ENCODE results near the gene TMEM243. TPM values are rescaled to one million over a fixed set of nuclear protein-coding genes. Genes with fewer than 3 reads are reported as not detected.

The TMEM243 gene
- total and polyA plus RNA-seq, 2 donors (not counting 1 experiment from before 2014, with no cell fraction given) = 25.6 to 42.8 TPM

GRCh38 chr7:87193912-87194311 lies 25.6 kb downstream of the TMEM243 start:
- H3K27ac ChIP-seq (ENCODE audit: insufficient read depth, low read length) = no peak overlapping the region
- no peak for DNase-seq (ENCODE audit: low read depth in 2 of 2)
- H3K79me2 ChIP-seq (ENCODE audit: control insufficient read depth, insufficient read depth, low read length) = peaks cover under 1% of the 10 kb centered on the region
- TF ChIP-seq, protein P1, sequence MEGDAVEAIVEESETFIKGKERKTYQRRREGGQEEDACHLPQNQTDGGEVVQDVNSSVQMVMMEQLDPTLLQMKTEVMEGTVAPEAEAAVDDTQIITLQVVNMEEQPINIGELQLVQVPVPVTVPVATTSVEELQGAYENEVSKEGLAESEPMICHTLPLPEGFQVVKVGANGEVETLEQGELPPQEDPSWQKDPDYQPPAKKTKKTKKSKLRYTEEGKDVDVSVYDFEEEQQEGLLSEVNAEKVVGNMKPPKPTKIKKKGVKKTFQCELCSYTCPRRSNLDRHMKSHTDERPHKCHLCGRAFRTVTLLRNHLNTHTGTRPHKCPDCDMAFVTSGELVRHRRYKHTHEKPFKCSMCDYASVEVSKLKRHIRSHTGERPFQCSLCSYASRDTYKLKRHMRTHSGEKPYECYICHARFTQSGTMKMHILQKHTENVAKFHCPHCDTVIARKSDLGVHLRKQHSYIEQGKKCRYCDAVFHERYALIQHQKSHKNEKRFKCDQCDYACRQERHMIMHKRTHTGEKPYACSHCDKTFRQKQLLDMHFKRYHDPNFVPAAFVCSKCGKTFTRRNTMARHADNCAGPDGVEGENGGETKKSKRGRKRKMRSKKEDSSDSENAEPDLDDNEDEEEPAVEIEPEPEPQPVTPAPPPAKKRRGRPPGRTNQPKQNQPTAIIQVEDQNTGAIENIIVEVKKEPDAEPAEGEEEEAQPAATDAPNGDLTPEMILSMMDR (conservative IDR thresholded peaks at IDR 0.05 in 1 of 2, IDR thresholded peaks at IDR 0.05 in 1 of 2; ENCODE audit: low read depth in 1 of 2, low read length in 2 of 2) = no peak
- TF ChIP-seq EZH2 (IDR thresholded peaks at IDR 0.05; ENCODE audit: low read length, missing control alignments) = no peak
- H3K27me3 ChIP-seq (ENCODE audit: control insufficient read depth, insufficient read depth, low read length) = no peaks in the 10 kb centered on the region
- H3K9ac ChIP-seq (ENCODE audit: insufficient read depth, low read length) = no peak overlapping the region
- H3K4me1 ChIP-seq (ENCODE audit: control insufficient read depth, extremely low read depth, insufficient read depth, low read length) = no peaks in the 10 kb centered on the region
- H4K20me1 ChIP-seq (ENCODE audit: control insufficient read depth, extremely low read depth, insufficient read depth, low read length) = no peaks in the 10 kb centered on the region
- peaks cover 8% of the 10 kb centered on the region for H3K36me3 ChIP-seq (ENCODE audit: control insufficient read depth, insufficient read depth, low read length)
- H3K9me3 ChIP-seq (ENCODE audit: control insufficient read depth, insufficient read depth, low read depth, low read length) = no peaks in the 10 kb centered on the region
- no peak overlapping the region for H2AFZ ChIP-seq (ENCODE audit: low read length)
- H3K4me2 ChIP-seq (ENCODE audit: extremely low read depth, insufficient read depth, low read length) = no peak overlapping the region
- no peak overlapping the region for H3K4me3 ChIP-seq (replicated peaks in 1 of 4; ENCODE audit: control extremely low read depth in 1 of 4, insufficient read depth in 1 of 4, low read depth in 3 of 4, low read length in 4 of 4)

- no peak overlapping the region for H3K27ac ChIP-seq (ENCODE audit: insufficient read depth, low read length)
- no peak overlapping the region for H3K9ac ChIP-seq (ENCODE audit: insufficient read depth, low read length)
- H3K36me3 ChIP-seq (ENCODE audit: control insufficient read depth, insufficient read depth, low read length) = peaks cover 10% of the 10 kb centered on the region
These were observed 26.6 kb downstream of the TMEM243 start for GRCh38 chr7:87192784-87193487.

GRCh38 chr7:87190783-87191182 lies 28.7 kb downstream of the TMEM243 start:
- H3K9me3 ChIP-seq (ENCODE audit: control insufficient read depth, insufficient read depth, low read depth, low read length) = no peaks in the 10 kb centered on the region
- H3K36me3 ChIP-seq (ENCODE audit: control insufficient read depth, insufficient read depth, low read length) = peaks cover 11% of the 10 kb centered on the region
- no peak overlapping the region for H3K4me3 ChIP-seq (replicated peaks in 1 of 4; ENCODE audit: control extremely low read depth in 1 of 4, insufficient read depth in 1 of 4, low read depth in 3 of 4, low read length in 4 of 4)
- TF ChIP-seq EZH2 (IDR thresholded peaks at IDR 0.05; ENCODE audit: low read length, missing control alignments) = no peak
- TF ChIP-seq, protein P1 (conservative IDR thresholded peaks at IDR 0.05 in 1 of 2, IDR thresholded peaks at IDR 0.05 in 1 of 2; ENCODE audit: low read depth in 1 of 2, low read length in 2 of 2) = no peak
- H3K27ac ChIP-seq (ENCODE audit: insufficient read depth, low read length) = no peak overlapping the region
- no peak for DNase-seq (ENCODE audit: low read depth in 2 of 2)
- H2AFZ ChIP-seq (ENCODE audit: low read length) = no peak overlapping the region
- no peaks in the 10 kb centered on the region for H3K4me1 ChIP-seq (ENCODE audit: control insufficient read depth, extremely low read depth, insufficient read depth, low read length)
- H3K4me2 ChIP-seq (ENCODE audit: extremely low read depth, insufficient read depth, low read length) = no peak overlapping the region
- no peaks in the 10 kb centered on the region for H3K79me2 ChIP-seq (ENCODE audit: control insufficient read depth, insufficient read depth, low read length)
- no peak overlapping the region for H3K9ac ChIP-seq (ENCODE audit: insufficient read depth, low read length)
- no peaks in the 10 kb centered on the region for H3K27me3 ChIP-seq (ENCODE audit: control insufficient read depth, insufficient read depth, low read length)
- H4K20me1 ChIP-seq (ENCODE audit: control insufficient read depth, extremely low read depth, insufficient read depth, low read length) = no peaks in the 10 kb centered on the region

More at GRCh38 chr7:87192784-87193487, 26.6 kb downstream of the TMEM243 start:
- TF ChIP-seq EZH2 (IDR thresholded peaks at IDR 0.05; ENCODE audit: low read length, missing control alignments) = no peak
- TF ChIP-seq, protein P1 (conservative IDR thresholded peaks at IDR 0.05 in 1 of 2, IDR thresholded peaks at IDR 0.05 in 1 of 2; ENCODE audit: low read depth in 1 of 2, low read length in 2 of 2) = no peak
- Histone ChIP-seq H3K4me2 (ENCODE audit: extremely low read depth, insufficient read depth, low read length) (no peak overlapping the region), H3K27me3 (ENCODE audit: control insufficient read depth, insufficient read depth, low read length) (no peaks in the 10 kb centered on the region), H3K9me3 (ENCODE audit: control insufficient read depth, insufficient read depth, low read depth, low read length) (no peaks in the 10 kb centered on the region), H4K20me1 (ENCODE audit: control insufficient read depth, extremely low read depth, insufficient read depth, low read length) (no peaks in the 10 kb centered on the region), H2AFZ (ENCODE audit: low read length) (no peak overlapping the region), H3K4me3 (replicated peaks in 1 of 4; ENCODE audit: control extremely low read depth in 1 of 4, insufficient read depth in 1 of 4, low read depth in 3 of 4, low read length in 4 of 4) (no peak overlapping the region), H3K79me2 (ENCODE audit: control insufficient read depth, insufficient read depth, low read length) (no peaks in the 10 kb centered on the region), H3K4me1 (ENCODE audit: control insufficient read depth, extremely low read depth, insufficient read depth, low read length) (no peaks in the 10 kb centered on the region)
- no peak for DNase-seq (ENCODE audit: low read depth in 2 of 2)
